Endothelial cell of umbilical vein (primary cell): ENCODE results near the gene C20orf202. TPM values are rescaled to one million over a fixed set of nuclear protein-coding genes. Genes with fewer than 3 reads are reported as not detected.

Source experiments
- BruUV-seq: library from RNA; stranded (reverse); fragments of 400-500 nt; replicated peaks from 2 replicates; lab custom pipeline; 2021; lab: Mats Ljungman, UMichigan
- CTCF ChIA-PET: fragments of 300-600, 350-600 bp; sonication (Branson Sonifier 250); formaldehyde crosslinking; loops from one replicate; lab custom pipeline; 2021; ENCODE audit warnings: antibody characterized with exemption, inconsistent platforms; lab: Charles Lee
- POLR2A ChIA-PET: fragments of 300-600, 350-600 bp; sonication (Branson Sonifier 250); formaldehyde crosslinking; loops from one replicate; lab custom pipeline; 2021; ENCODE audit warnings: antibody characterized with exemption, inconsistent platforms; lab: Charles Lee
- DNase-seq: peaks from one replicate; pipeline ENCODE4 v3.0.0-alpha.2; 2011; ENCODE audit warnings: low read depth, low spot score
- FAIRE-seq: peaks from 2 replicates; lab custom pipeline; 2011; peaks lifted over from hg19 to GRCh38; lab: Jason Lieb, UNC
- H2AFZ ChIP-seq: 2 replicates; pipeline ENCODE4 v1.6.0; 2012; ENCODE audit warnings: low read depth, low read length, control low read depth, inconsistent platforms
- H3K27ac ChIP-seq: 2 replicates; pipeline ENCODE4 v1.5.1; 2011; ENCODE audit warnings: low read depth, mild to moderate bottlenecking, control low read depth, low read length, moderate library complexity; ENCODE audit not compliant: insufficient read depth
- H3K27me3 ChIP-seq, 2 experiments: 2 replicates each; pipeline versions ENCODE4 v1.6.0 to v1.6.1; 2011; ENCODE audit warnings: low read length in 2 of 2, mixed read lengths in 1 of 2; ENCODE audit not compliant: control insufficient read depth in 2 of 2, insufficient read depth in 2 of 2
- H3K36me3 ChIP-seq, 2 experiments: 2 replicates in 1 of 2; 3 replicates in 1 of 2; pipeline ENCODE4 v1.5.1; 2011; ENCODE audit warnings: low read length in 2 of 2, mild to moderate bottlenecking in 1 of 2, moderate library complexity in 1 of 2; ENCODE audit not compliant: control insufficient read depth in 2 of 2, insufficient read depth in 2 of 2; ENCODE audit errors: extremely low read depth in 1 of 2
- H3K4me1 ChIP-seq: 3 replicates; pipeline ENCODE4 v1.5.1; 2011; ENCODE audit warnings: mild to moderate bottlenecking, low read length; ENCODE audit not compliant: control insufficient read depth, insufficient read depth; ENCODE audit errors: extremely low read depth
- H3K4me2 ChIP-seq: 2 replicates; pipeline ENCODE4 v1.6.1; 2011; ENCODE audit warnings: low read length, control low read depth, mixed read lengths; ENCODE audit not compliant: insufficient read depth
- H3K4me3 ChIP-seq, 3 experiments: fragments of 200-600 bp in 1 of 3; sonication (generic), shearing (Covaris generic) in 1 of 3; replicated peaks in 1 of 3; 2 replicates each; pipeline ENCODE4 v1.5.1; 2011 to 2016; ENCODE audit warnings: control low read depth in 3 of 3, low read length in 3 of 3, mild to moderate bottlenecking in 2 of 3, inconsistent platforms in 1 of 3, low read depth in 1 of 3, moderate library complexity in 1 of 3; ENCODE audit not compliant: insufficient read depth in 1 of 3
- H3K79me2 ChIP-seq: 2 replicates; pipeline ENCODE4 v1.6.0; 2012; ENCODE audit warnings: low read length, inconsistent platforms; ENCODE audit not compliant: control insufficient read depth, insufficient read depth
- H3K9ac ChIP-seq: replicated peaks from 2 replicates; pipeline ENCODE3; 2011; ENCODE audit warnings: low read length, control low read depth; ENCODE audit not compliant: insufficient read depth; ENCODE audit errors: extremely low read depth
- H3K9me1 ChIP-seq: replicated peaks from 3 replicates; pipeline ENCODE4 v1.6.0; 2011; ENCODE audit warnings: mild to moderate bottlenecking, low read length; ENCODE audit not compliant: control insufficient read depth, insufficient read depth; ENCODE audit errors: extremely low read depth
- H3K9me3 ChIP-seq: replicated peaks from 2 replicates; pipeline ENCODE4 v1.5.1; 2012; ENCODE audit warnings: low read length, inconsistent platforms; ENCODE audit not compliant: control insufficient read depth, insufficient read depth
- H4K20me1 ChIP-seq: replicated peaks from 2 replicates; pipeline ENCODE3; 2011; ENCODE audit warnings: mild to moderate bottlenecking, low read length; ENCODE audit not compliant: control insufficient read depth, insufficient read depth; ENCODE audit errors: extremely low read depth
- EZH2 ChIP-seq: IDR thresholded peaks from 2 replicates; pipeline ENCODE4 v1.6.1; 2012; ENCODE audit warnings: borderline replicate concordance, low read depth, mild to moderate bottlenecking, moderate library complexity, low read length, inconsistent platforms; ENCODE audit not compliant: severe bottlenecking
- FOS ChIP-seq: IDR thresholded peaks from 2 replicates; pipeline ENCODE4 v1.6.1; 2011; ENCODE audit warnings: mild to moderate bottlenecking, low read length, moderate library complexity, borderline replicate concordance; ENCODE audit not compliant: insufficient read depth
- GATA2 ChIP-seq: IDR thresholded peaks from 2 replicates; pipeline ENCODE4 v1.7.0; 2011; ENCODE audit warnings: low read depth, mild to moderate bottlenecking, moderate library complexity, mixed read lengths, low read length; ENCODE audit not compliant: insufficient read length, insufficient read depth
- JUN ChIP-seq: IDR thresholded peaks from 2 replicates; pipeline ENCODE4 v1.6.1; 2011; ENCODE audit warnings: borderline replicate concordance, low read depth; ENCODE audit not compliant: insufficient read length, insufficient read depth
- MYC ChIP-seq: IDR thresholded peaks from one replicate; pipeline ENCODE4 v1.6.1; 2011; ENCODE audit warnings: mild to moderate bottlenecking, low read depth, low read length
- POLR2A ChIP-seq: IDR thresholded peaks from 2 replicates; pipeline ENCODE4 v1.6.1; 2012; ENCODE audit warnings: low read depth, mild to moderate bottlenecking, control low read depth, low read length
- POLR2AphosphoS5 ChIP-seq: IDR thresholded peaks from 2 replicates; pipeline ENCODE4 v1.6.1; 2012; ENCODE audit warnings: low read depth, mild to moderate bottlenecking, control low read depth, low read length, moderate library complexity; ENCODE audit not compliant: insufficient read depth
- dilution Hi-C: fragments of 300-500 bp; cut with MboI; formaldehyde crosslinking; loops from one replicate; pipeline ENCODE4 v1.15.0; 2019; ENCODE audit warnings: low sequenced_read_pairs; ENCODE audit not compliant: extremely low pct_ligation_motif_present
- intact Hi-C: fragments of 100-400 bp; cut with micrococcal nuclease; formaldehyde crosslinking; loops from one replicate; pipeline ENCODE4 v1.10.0; 2022
- polyA plus RNA-seq, 4 experiments: library from polyadenylated mRNA; depleted of rRNA in 3 of 4; stranded (reverse) in 3 of 4; unstranded in 1 of 4; fragments of >200 nt; gene quantifications; 2 replicates each; pipeline versions ENCODE4 v1.2.1 to v1.2.3, GENCODE V29; 2011 to 2012; ENCODE audit warnings: missing spikeins in 1 of 4
- total RNA-seq: library from RNA; stranded (reverse); gene quantifications from 2 replicates; pipeline ENCODE4 v1.2.3, GENCODE V29; 2021
- TF ChIP-seq, protein P1 (sequence below): IDR thresholded peaks from 2 replicates; pipeline ENCODE4 v1.6.1; 2011; ENCODE audit not compliant: insufficient read depth, insufficient read length
- TF ChIP-seq, protein P2 (sequence below), 2 donors: IDR thresholded peaks; 1 replicate in 1 of 2; 2 replicates in 1 of 2; pipeline ENCODE4 v1.5.1; 2011; ENCODE audit warnings: low read length in 2 of 2, mild to moderate bottlenecking in 2 of 2, moderate library complexity in 2 of 2, control low read depth in 1 of 2, inconsistent platforms in 1 of 2, low read depth in 1 of 2; ENCODE audit not compliant: insufficient read depth in 1 of 2; ENCODE audit errors: extremely low read depth in 1 of 2

C20orf202 gene
- total and polyA plus RNA-seq, 2 donors (not counting 3 experiments of a cell fraction or from before 2014, with no cell fraction given) = not detected

DNA sequence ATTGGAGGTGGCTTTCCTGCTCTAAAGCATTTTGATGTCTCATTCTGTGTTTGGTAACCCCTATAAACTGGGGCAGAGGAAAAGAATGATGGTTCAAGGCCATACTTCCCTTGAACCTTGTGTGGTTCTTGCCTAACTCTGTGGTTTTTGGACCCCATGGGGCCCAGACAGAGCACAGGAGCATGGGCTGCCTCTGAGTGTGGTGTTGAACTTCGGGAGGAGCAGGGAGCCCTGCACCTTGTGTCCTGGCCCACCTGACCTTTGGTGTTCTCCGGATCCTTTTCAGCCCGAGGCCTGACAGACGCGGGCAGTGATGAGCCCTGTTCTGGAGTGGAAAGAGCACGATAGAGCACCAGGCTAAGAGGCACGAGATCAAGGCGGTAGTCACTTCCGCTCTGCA, 37.3 kb upstream of the C20orf202 start:
- Histone ChIP-seq H3K9me1 (no peaks in the 10 kb centered on the region), H3K36me3 (peaks cover 4 to 29% of the 10 kb centered on the region in 2 experiments), H3K4me2 (no peak overlapping the region), H3K27me3 (no peaks in the 10 kb centered on the region), H3K9ac (no peak overlapping the region), H3K4me1 (peaks cover 17% of the 10 kb centered on the region), H3K27ac (no peak overlapping the region), H3K79me2 (no peaks in the 10 kb centered on the region), H3K4me3 (no peak overlapping the region), H2AFZ (no peak overlapping the region), H3K9me3 (no peaks in the 10 kb centered on the region), H4K20me1 (no peaks in the 10 kb centered on the region)
- dilution Hi-C loops (no loop called here), intact Hi-C loops (no loop called here)
- POLR2A ChIA-PET = no interaction called here
- DNase-seq (no peak), FAIRE-seq (no peak)
- BruUV-seq = no TSS peak
- CTCF ChIA-PET = interaction anchor here (1.2 to 1.4 kb wide), 2 partner anchors 52 to 57 kb away, joined by 3 to 6 read pairs; no protein-coding TSS in a partner anchor
- TF ChIP-seq JUN = no peak
- TF ChIP-seq, protein P1, sequence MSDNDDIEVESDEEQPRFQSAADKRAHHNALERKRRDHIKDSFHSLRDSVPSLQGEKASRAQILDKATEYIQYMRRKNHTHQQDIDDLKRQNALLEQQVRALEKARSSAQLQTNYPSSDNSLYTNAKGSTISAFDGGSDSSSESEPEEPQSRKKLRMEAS = no peak
- TF ChIP-seq EZH2 = no peak
- TF ChIP-seq FOS = no peak
- no peak for TF ChIP-seq GATA2
- no peak for TF ChIP-seq POLR2A

DNA sequence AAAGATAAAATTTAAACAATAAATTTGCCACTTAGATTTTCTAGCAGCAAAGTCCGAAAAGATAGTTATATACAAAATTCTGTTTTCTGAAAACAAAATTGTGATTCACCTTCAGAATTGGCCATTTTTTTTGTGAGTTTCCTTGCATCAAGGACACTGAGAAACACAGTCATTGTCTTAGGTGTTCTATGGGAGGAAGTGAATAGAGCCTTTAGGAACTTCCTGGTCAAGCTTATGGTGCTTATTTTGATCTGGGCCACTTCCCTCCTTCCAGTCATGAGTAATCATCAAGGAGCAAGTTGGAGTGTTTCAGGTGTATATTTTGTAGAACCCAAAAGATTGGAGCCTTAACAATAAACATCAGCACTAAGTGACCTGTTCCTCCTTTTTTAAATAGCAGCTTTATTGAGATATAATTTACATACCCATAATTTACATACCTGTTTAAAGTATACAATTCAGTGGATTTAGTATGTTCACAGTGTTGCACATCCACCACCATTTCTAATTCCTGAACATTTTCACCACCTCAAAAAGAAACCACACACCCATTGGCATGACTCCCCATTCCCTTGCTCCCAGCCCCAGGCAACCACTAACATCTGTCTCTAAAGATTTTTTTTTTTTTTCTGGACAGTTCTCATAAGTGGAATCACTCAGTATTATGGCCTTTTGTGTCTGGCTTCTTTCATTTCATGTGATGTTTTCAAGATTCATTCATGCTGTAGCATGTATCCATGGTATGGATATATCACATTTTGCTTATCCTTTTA, 36.1 kb upstream of the C20orf202 start:
- intact Hi-C loops = no loop called here
- H3K9ac ChIP-seq = no peak overlapping the region

More for the DNA sequence above, 36.1 kb upstream of the C20orf202 start:
- peak overlapping the region; percentile 53 for H3K4me2 ChIP-seq
- peak; percentile 25 for DNase-seq
- peaks cover 17% of the 10 kb centered on the region for H3K4me1 ChIP-seq
- H3K9me1 ChIP-seq = no peaks in the 10 kb centered on the region
- H3K27ac ChIP-seq = no peak overlapping the region
- no peak overlapping the region for H2AFZ ChIP-seq
- FAIRE-seq = peak; percentile 79
- H3K36me3 ChIP-seq = peaks cover 5 to 27% of the 10 kb centered on the region in 2 experiments
- ChIA-PET POLR2A (no interaction called here), CTCF (interaction anchor here (0.7 to 1.4 kb wide), 3 partner anchors 17 to 59 kb away, joined by 3 to 6 read pairs (median 3); no protein-coding TSS in a partner anchor)
- H3K27me3 ChIP-seq = no peaks in the 10 kb centered on the region
- no peaks in the 10 kb centered on the region for H4K20me1 ChIP-seq
- no peaks in the 10 kb centered on the region for H3K79me2 ChIP-seq
- TF ChIP-seq, protein P2, sequence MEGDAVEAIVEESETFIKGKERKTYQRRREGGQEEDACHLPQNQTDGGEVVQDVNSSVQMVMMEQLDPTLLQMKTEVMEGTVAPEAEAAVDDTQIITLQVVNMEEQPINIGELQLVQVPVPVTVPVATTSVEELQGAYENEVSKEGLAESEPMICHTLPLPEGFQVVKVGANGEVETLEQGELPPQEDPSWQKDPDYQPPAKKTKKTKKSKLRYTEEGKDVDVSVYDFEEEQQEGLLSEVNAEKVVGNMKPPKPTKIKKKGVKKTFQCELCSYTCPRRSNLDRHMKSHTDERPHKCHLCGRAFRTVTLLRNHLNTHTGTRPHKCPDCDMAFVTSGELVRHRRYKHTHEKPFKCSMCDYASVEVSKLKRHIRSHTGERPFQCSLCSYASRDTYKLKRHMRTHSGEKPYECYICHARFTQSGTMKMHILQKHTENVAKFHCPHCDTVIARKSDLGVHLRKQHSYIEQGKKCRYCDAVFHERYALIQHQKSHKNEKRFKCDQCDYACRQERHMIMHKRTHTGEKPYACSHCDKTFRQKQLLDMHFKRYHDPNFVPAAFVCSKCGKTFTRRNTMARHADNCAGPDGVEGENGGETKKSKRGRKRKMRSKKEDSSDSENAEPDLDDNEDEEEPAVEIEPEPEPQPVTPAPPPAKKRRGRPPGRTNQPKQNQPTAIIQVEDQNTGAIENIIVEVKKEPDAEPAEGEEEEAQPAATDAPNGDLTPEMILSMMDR (IDR thresholded peaks at IDR 0.05; ENCODE audit: extremely low read depth in 1 of 2, insufficient read depth in 1 of 2, low read depth in 1 of 2, low read length in 2 of 2) = no peak
- TF ChIP-seq JUN = peak; percentile 55
- no peak for TF ChIP-seq EZH2
- TF ChIP-seq, protein P1 = no peak
- no peak for TF ChIP-seq POLR2AphosphoS5
- TF ChIP-seq POLR2A = no peak
- TF ChIP-seq FOS = peak; percentile 72
- no peak for TF ChIP-seq MYC
- no peak for TF ChIP-seq GATA2
- H3K9me3 ChIP-seq = no peaks in the 10 kb centered on the region
- H3K4me3 ChIP-seq = no peak overlapping the region
- no TSS peak for BruUV-seq
- dilution Hi-C loops = no loop called here
